ENCODE data around the gene ATXN3L. TPM values are rescaled to one million over a fixed set of nuclear protein-coding genes. Genes with fewer than 3 reads are reported as not detected.

Gene ATXN3L
- total and polyA plus RNA-seq, 4 donors: not detected

GRCh38 chrX:13309631-13310030, 10.2 kb downstream of the ATXN3L start:
- TF ChIP-seq, protein P1, sequence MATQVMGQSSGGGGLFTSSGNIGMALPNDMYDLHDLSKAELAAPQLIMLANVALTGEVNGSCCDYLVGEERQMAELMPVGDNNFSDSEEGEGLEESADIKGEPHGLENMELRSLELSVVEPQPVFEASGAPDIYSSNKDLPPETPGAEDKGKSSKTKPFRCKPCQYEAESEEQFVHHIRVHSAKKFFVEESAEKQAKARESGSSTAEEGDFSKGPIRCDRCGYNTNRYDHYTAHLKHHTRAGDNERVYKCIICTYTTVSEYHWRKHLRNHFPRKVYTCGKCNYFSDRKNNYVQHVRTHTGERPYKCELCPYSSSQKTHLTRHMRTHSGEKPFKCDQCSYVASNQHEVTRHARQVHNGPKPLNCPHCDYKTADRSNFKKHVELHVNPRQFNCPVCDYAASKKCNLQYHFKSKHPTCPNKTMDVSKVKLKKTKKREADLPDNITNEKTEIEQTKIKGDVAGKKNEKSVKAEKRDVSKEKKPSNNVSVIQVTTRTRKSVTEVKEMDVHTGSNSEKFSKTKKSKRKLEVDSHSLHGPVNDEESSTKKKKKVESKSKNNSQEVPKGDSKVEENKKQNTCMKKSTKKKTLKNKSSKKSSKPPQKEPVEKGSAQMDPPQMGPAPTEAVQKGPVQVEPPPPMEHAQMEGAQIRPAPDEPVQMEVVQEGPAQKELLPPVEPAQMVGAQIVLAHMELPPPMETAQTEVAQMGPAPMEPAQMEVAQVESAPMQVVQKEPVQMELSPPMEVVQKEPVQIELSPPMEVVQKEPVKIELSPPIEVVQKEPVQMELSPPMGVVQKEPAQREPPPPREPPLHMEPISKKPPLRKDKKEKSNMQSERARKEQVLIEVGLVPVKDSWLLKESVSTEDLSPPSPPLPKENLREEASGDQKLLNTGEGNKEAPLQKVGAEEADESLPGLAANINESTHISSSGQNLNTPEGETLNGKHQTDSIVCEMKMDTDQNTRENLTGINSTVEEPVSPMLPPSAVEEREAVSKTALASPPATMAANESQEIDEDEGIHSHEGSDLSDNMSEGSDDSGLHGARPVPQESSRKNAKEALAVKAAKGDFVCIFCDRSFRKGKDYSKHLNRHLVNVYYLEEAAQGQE (IDR thresholded peaks at IDR 0.05): no peak
- TF ChIP-seq EGR1 (IDR thresholded peaks at IDR 0.05; ENCODE audit: low read depth in 2 of 2): no peak
- no peak for TF ChIP-seq RXRA (IDR thresholded peaks at IDR 0.05)
- TF ChIP-seq TAF1 (conservative IDR thresholded peaks at IDR 0.05): no peak
- TF ChIP-seq, protein P2, sequence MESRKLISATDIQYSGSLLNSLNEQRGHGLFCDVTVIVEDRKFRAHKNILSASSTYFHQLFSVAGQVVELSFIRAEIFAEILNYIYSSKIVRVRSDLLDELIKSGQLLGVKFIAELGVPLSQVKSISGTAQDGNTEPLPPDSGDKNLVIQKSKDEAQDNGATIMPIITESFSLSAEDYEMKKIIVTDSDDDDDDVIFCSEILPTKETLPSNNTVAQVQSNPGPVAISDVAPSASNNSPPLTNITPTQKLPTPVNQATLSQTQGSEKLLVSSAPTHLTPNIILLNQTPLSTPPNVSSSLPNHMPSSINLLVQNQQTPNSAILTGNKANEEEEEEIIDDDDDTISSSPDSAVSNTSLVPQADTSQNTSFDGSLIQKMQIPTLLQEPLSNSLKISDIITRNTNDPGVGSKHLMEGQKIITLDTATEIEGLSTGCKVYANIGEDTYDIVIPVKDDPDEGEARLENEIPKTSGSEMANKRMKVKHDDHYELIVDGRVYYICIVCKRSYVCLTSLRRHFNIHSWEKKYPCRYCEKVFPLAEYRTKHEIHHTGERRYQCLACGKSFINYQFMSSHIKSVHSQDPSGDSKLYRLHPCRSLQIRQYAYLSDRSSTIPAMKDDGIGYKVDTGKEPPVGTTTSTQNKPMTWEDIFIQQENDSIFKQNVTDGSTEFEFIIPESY (IDR thresholded peaks at IDR 0.05): no peak
- TF ChIP-seq, protein P3, sequence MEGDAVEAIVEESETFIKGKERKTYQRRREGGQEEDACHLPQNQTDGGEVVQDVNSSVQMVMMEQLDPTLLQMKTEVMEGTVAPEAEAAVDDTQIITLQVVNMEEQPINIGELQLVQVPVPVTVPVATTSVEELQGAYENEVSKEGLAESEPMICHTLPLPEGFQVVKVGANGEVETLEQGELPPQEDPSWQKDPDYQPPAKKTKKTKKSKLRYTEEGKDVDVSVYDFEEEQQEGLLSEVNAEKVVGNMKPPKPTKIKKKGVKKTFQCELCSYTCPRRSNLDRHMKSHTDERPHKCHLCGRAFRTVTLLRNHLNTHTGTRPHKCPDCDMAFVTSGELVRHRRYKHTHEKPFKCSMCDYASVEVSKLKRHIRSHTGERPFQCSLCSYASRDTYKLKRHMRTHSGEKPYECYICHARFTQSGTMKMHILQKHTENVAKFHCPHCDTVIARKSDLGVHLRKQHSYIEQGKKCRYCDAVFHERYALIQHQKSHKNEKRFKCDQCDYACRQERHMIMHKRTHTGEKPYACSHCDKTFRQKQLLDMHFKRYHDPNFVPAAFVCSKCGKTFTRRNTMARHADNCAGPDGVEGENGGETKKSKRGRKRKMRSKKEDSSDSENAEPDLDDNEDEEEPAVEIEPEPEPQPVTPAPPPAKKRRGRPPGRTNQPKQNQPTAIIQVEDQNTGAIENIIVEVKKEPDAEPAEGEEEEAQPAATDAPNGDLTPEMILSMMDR (IDR thresholded peaks at IDR 0.05; ENCODE audit: low read depth, low read length, missing input control): no peak
- TF ChIP-seq JUND (IDR thresholded peaks at IDR 0.05): no peak
- no peak for TF ChIP-seq NR2F2 (IDR thresholded peaks at IDR 0.05)
- WGBS: 96% methylated on average over 3 of the region's 3 CpGs
- Histone ChIP-seq H3K9me3 (ENCODE audit: control insufficient read depth in 4 of 4, low read length in 3 of 4) (no peaks in the 10 kb centered on the region), H3K27me3 (ENCODE audit: control insufficient read depth in 4 of 4, insufficient read depth in 4 of 4, low read length in 3 of 4) (no peaks in the 10 kb centered on the region), H3K4me3 (ENCODE audit: low read depth in 1 of 3, low read length in 3 of 3) (no peak overlapping the region), H3K27ac (ENCODE audit: low read depth in 1 of 2, low read length in 2 of 2) (no peak overlapping the region), H3K4me1 (ENCODE audit: control insufficient read depth in 4 of 4, insufficient read depth in 4 of 4, low read length in 3 of 4) (no peaks in the 10 kb centered on the region), H3K9ac (ENCODE audit: low read depth in 1 of 2, low read length in 2 of 2) (no peak overlapping the region), H3K36me3 (ENCODE audit: control insufficient read depth in 4 of 4, insufficient read depth in 3 of 4, low read depth in 1 of 4, low read length in 3 of 4) (no peaks in the 10 kb centered on the region)
- no peak for DNase-seq (ENCODE audit: low spot score)

GRCh38 chrX:13307041-13307440, 12.8 kb downstream of the ATXN3L start:
- H3K4me3 ChIP-seq (ENCODE audit: low read depth in 1 of 3, low read length in 3 of 3): no peak overlapping the region
- no peaks in the 10 kb centered on the region for H3K36me3 ChIP-seq (ENCODE audit: control insufficient read depth in 4 of 4, insufficient read depth in 3 of 4, low read depth in 1 of 4, low read length in 3 of 4)
- 94% methylated on average over 2 of the region's 2 CpGs for WGBS
- H3K27me3 ChIP-seq (ENCODE audit: control insufficient read depth in 4 of 4, insufficient read depth in 4 of 4, low read length in 3 of 4): no peaks in the 10 kb centered on the region
- no peak for DNase-seq (ENCODE audit: low spot score)
- no peak for TF ChIP-seq ATF3 (IDR thresholded peaks at IDR 0.05)
- no peak for TF ChIP-seq HNF4G (IDR thresholded peaks at IDR 0.05)
- no peak for TF ChIP-seq EGR1 (IDR thresholded peaks at IDR 0.05; ENCODE audit: low read depth in 2 of 2)
- TF ChIP-seq, protein P4, sequence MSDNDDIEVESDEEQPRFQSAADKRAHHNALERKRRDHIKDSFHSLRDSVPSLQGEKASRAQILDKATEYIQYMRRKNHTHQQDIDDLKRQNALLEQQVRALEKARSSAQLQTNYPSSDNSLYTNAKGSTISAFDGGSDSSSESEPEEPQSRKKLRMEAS (IDR thresholded peaks at IDR 0.05): no peak
- TF ChIP-seq YY1 (IDR thresholded peaks at IDR 0.05): no peak
- TF ChIP-seq, protein P3 (IDR thresholded peaks at IDR 0.05; ENCODE audit: low read depth, low read length, missing input control): no peak
- TF ChIP-seq NR2F2 (IDR thresholded peaks at IDR 0.05): no peak
- TF ChIP-seq TAF1 (conservative IDR thresholded peaks at IDR 0.05): no peak
- TF ChIP-seq FOXA2 (IDR thresholded peaks at IDR 0.05): no peak
- no peak overlapping the region for H3K9ac ChIP-seq (ENCODE audit: low read depth in 1 of 2, low read length in 2 of 2)
- no peaks in the 10 kb centered on the region for H3K4me1 ChIP-seq (ENCODE audit: control insufficient read depth in 4 of 4, insufficient read depth in 4 of 4, low read length in 3 of 4)
- H3K9me3 ChIP-seq (ENCODE audit: control insufficient read depth in 4 of 4, low read length in 3 of 4): no peaks in the 10 kb centered on the region
- H3K27ac ChIP-seq (ENCODE audit: low read depth in 1 of 2, low read length in 2 of 2): no peak overlapping the region

Measured in liver (tissue), 9 donors.